K562 (cell line): Measurements from ENCODE around the gene DAP. TPM values are rescaled to one million over a fixed set of nuclear protein-coding genes. Genes with fewer than 3 reads are reported as not detected.

Experiments used
- ATF6 ChIP-seq: sonication (generic); formaldehyde crosslinking; IDR thresholded peaks from 2 replicates; pipeline ENCODE4 v1.4.0; 2020; ENCODE audit warnings: mild to moderate bottlenecking, missing genetic modification reagents
- HMG20B ChIP-seq: fragments of 250-450 bp; sonication (Bioruptor Pico); IDR thresholded peaks from 2 replicates; pipeline ENCODE4 v1.5.0; 2021; ENCODE audit warnings: mild to moderate bottlenecking
- NFIC ChIP-seq: fragments of 450-650 bp; IDR thresholded peaks from 2 replicates; pipeline ENCODE4 v1.6.1; 2017; ENCODE audit warnings: mild to moderate bottlenecking, inconsistent platforms
- PCBP1 ChIP-seq: fragments of 200-400 bp; formaldehyde crosslinking; IDR thresholded peaks from 2 replicates; pipeline ENCODE4 v1.6.1; 2018; ENCODE audit warnings: mild to moderate bottlenecking, low read depth, low read length; ENCODE audit not compliant: poor library complexity, severe bottlenecking
- polyA plus RNA-seq, 8 experiments: library from polyadenylated mRNA; depleted of rRNA in 4 of 8; stranded (reverse) in 5 of 8; unstranded in 3 of 8; fragments of >200 nt; fragmentation: Nextera tagmentation in 2 of 8; fragmentation: Illumina TruSeq in 1 of 8; extraction: Ambion mirVana in 2 of 8; extraction: Trizol in 1 of 8; gene quantifications; 2 replicates each; pipeline versions ENCODE4 v1.2.1 to v1.2.3, GENCODE V29; 2011 to 2014; ENCODE audit warnings: inconsistent platforms in 1 of 8, missing spikeins in 1 of 8
- total RNA-seq, 7 experiments: library from RNA; depleted of rRNA in 6 of 7; stranded (reverse); fragments of >200 nt in 6 of 7; fragmentation: Illumina TruSeq in 2 of 7; extraction: Trizol in 2 of 7; gene quantifications; 2 replicates each; pipeline versions ENCODE4 v1.2.1 to v1.2.3, GENCODE V29; 2011 to 2021; ENCODE audit warnings: low replicate concordance in 1 of 7
- TF ChIP-seq, protein P1 (sequence below), 2 experiments: fragments of 150-350 bp in 1 of 2; IDR thresholded peaks; 2 replicates each; pipeline ENCODE4 v1.6.1; 2012 to 2016; ENCODE audit warnings: low read depth in 2 of 2, low read length in 2 of 2, mild to moderate bottlenecking in 1 of 2, moderate library complexity in 1 of 2

DAP gene
- total and polyA plus RNA-seq, 9 of the 15 experiments (the other 6 are each of a cell fraction or from before 2014, with no cell fraction given) = 14.1 to 151 (median 34.5) TPM

DNA sequence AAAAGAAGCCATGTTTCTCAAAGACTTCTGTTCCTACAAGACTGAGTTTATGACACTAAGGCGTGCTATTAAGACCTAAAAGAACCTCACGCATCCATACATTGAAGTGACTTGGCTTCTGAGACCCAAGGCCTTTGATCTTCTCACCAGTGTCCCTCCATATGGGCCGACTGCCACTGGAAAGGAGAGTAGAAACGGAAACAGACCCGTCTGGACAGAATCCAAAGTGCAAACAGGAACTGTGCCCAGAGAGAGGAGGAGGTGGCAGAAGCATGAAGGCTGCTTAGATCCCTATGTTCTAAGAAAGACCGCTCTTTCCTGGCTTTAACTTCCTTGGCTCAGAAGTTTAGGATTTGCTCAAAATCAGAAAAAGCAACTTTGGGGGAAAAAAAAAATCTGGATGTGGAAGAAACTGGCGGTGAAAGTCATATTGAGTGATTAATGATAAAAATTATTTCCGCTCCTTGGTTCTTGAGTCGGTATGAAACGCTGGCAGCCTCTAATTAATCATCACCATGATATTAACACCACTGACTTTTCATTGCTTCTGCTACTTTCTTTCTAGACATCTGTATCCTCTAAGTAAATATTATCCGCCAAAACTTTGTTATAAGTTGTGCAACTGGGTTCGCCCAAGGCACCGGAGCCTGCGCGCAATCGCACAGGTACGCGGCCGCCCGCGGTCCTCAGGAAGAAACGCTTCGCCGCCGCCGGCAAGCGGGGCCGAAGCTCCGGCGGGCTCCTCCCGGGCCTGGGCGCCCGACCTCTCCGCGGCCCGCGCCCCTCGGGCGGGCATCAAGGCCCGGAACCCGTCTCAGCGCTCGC, 726 bp downstream of the DAP start (continued):
- TF ChIP-seq, protein P1, sequence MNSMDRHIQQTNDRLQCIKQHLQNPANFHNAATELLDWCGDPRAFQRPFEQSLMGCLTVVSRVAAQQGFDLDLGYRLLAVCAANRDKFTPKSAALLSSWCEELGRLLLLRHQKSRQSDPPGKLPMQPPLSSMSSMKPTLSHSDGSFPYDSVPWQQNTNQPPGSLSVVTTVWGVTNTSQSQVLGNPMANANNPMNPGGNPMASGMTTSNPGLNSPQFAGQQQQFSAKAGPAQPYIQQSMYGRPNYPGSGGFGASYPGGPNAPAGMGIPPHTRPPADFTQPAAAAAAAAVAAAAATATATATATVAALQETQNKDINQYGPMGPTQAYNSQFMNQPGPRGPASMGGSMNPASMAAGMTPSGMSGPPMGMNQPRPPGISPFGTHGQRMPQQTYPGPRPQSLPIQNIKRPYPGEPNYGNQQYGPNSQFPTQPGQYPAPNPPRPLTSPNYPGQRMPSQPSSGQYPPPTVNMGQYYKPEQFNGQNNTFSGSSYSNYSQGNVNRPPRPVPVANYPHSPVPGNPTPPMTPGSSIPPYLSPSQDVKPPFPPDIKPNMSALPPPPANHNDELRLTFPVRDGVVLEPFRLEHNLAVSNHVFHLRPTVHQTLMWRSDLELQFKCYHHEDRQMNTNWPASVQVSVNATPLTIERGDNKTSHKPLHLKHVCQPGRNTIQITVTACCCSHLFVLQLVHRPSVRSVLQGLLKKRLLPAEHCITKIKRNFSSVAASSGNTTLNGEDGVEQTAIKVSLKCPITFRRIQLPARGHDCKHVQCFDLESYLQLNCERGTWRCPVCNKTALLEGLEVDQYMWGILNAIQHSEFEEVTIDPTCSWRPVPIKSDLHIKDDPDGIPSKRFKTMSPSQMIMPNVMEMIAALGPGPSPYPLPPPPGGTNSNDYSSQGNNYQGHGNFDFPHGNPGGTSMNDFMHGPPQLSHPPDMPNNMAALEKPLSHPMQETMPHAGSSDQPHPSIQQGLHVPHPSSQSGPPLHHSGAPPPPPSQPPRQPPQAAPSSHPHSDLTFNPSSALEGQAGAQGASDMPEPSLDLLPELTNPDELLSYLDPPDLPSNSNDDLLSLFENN (IDR thresholded peaks at IDR 0.05; ENCODE audit: low read depth in 2 of 2, low read length in 2 of 2) = no peak
- TF ChIP-seq NFIC (peak; percentile 84), HMG20B (no peak), PCBP1 (peak; percentile 22), ATF6 (0 out of 2 replicates have a peak, but pooled peaks have one; percentile 14)
